MM.1S (cell line): ENCODE results near the gene NTN5.

Source experiments
- CTCF ChIP-seq: fragments of 300-600 bp; sonication (generic); IDR thresholded peaks from 2 replicates; pipeline ENCODE4 v1.5.1; 2016; ENCODE audit warnings: antibody characterized with exemption, low read length, mixed read lengths
- EZH2 ChIP-seq: fragments of 300-600 bp; sonication (generic); optimal IDR thresholded peaks from 2 replicates; pipeline ENCODE3; 2017; ENCODE audit warnings: low read depth, mild to moderate bottlenecking, antibody characterized with exemption, low read length, mixed read lengths

GRCh38 chr19:48634036-48634342, 38.8 kb downstream of the NTN5 start:
- no peak for TF ChIP-seq CTCF
- TF ChIP-seq EZH2 = no peak
